Stimulated activated CD8-positive, alpha-beta memory T cell treated with anti-CD3 and anti-CD28 coated beads, Interleukin-12 subunit alpha, Interleukin-12 subunit beta, amount 100 ng/mL, for 4 hours (primary cell): ENCODE results near the gene MAP3K15.

ENCODE experiments used
- DNase-seq: peaks from one replicate; pipeline ENCODE4 v3.0.0-alpha.2; 2020; ENCODE audit warnings: low read depth

The MAP3K15 gene

GRCh38 chrX:19343085-19343534, 172.2 kb downstream of the MAP3K15 start:
- DNase-seq, result no peak

DNA sequence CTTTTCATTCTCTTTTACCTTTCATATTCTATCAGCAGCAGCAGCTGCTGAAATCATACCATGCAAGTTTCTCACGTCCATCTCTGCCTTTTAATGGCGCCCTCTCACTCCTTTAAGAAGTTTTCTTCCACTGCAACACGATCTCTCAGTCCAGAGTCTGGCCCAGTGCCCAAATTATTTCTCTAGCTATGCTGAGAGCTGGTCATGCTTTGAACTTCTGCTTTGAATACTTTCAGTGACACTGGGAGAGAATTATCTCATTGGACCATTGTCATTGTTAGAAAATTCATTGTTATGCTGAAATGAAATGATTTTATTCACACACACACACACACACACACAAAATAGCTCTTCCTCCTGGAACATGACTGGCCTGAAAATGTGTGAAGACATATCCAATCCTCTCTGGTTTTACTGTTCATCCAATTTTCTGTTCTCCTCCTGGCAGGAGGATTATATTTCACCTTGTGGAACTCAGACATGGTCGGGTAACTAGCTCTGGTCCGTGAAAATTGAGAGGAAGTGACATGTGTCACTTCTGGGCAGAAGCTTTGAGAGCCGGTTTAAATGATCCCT, 172.9 kb downstream of the MAP3K15 start:
- DNase-seq, result no peak

- no peak for DNase-seq
Measured at GRCh38 chrX:19334945-19335626, 180.2 kb downstream of the MAP3K15 start.

GRCh38 chrX:19332983-19333382, 182.3 kb downstream of the MAP3K15 start:
- DNase-seq, result no peak

- no peak for DNase-seq
Measured at GRCh38 chrX:19331831-19332230, 183.5 kb downstream of the MAP3K15 start.

- DNase-seq, result no peak
Measured at GRCh38 chrX:19326567-19326966, 188.7 kb downstream of the MAP3K15 start.
